HG02588 (cell line): ENCODE data around the gene ADAM8.

Experiments
- ATAC-seq: cut with Tn5 transposase; IDR thresholded peaks from one replicate; pipeline ENCODE4 v1.9.1; 2021; ENCODE audit warnings: mild to moderate bottlenecking, moderate library complexity; ENCODE audit not compliant: unreplicated experiment

ADAM8 gene

DNA sequence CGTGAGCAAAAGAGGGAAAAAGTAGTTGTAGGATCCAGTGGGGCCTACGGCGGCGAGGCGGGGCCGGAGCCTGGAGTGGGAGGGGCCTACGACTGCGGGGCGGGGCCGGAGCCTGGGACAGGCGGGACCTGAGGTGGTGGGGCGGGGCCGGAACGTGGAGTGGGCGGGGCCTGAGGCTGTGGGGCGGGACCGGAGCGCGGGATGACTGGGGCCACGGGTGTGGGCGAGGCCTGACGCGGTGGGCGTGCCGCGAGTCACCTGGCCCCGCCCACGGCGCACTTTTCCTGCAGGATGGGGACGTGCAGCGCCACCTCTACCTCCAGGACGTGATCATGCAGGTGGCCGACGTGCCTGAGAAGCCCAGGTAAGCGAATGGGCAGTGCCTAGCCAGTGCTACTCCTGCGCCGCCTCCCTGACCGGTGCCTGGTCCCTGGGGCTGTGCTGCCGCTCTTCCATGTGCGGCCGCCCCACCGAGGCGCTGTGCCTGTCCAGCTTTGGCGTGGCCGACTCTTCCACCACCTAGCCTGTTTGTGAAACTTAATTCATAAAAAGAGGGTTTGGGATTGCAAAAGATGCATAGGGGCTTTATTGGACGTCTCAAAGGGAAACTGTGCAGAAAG is 32.5 kb upstream of the ADAM8 start:
- peak; percentile 65 for ATAC-seq

DNA sequence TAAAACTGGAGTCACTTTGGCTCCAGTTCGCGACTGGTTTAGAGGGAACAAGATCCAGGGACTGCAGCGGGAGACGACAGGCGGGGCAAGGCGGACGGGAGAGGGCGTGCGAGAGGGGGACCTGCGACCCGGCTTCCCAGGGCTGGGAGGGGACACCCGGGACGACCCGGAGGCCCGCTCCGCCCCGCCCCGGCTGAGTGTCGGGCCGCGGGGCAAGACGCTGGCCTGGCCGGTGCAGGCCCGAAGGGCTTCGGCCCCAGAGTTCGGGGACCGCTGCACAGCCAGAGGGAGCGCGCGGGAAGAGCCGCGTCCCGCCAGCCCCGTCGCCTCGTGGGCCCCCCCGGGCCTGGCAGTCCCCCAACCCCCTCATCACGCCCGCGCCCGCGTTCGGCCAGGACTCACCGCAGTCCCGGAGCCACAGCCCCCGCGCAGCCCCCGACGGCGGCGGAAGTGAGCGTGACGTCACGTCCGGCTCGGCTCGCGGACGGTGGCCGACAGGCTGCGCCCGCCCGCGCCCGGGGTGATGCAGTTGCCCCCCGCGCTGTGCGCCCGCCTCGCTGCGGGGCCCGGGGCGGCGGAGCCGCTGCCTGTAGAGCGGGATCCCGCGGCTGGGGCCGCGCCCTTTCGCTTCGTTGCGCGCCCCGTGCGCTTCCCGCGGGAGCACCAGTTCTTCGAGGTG is 31.9 kb upstream of the ADAM8 start, which contains the start of the genes TUBGCP2 and ZNF511:
TSS of gene TUBGCP2 (minus strand) at position 452 of the 679 bp plus-strand sequence. CDS start 5,931 bp downstream, outside the sequence.
TSS of gene ZNF511 (plus strand) at position 494 of the 679 bp plus-strand sequence. CDS start at position 524, 30 bp downstream.
- peak; percentile 76 for ATAC-seq

DNA sequence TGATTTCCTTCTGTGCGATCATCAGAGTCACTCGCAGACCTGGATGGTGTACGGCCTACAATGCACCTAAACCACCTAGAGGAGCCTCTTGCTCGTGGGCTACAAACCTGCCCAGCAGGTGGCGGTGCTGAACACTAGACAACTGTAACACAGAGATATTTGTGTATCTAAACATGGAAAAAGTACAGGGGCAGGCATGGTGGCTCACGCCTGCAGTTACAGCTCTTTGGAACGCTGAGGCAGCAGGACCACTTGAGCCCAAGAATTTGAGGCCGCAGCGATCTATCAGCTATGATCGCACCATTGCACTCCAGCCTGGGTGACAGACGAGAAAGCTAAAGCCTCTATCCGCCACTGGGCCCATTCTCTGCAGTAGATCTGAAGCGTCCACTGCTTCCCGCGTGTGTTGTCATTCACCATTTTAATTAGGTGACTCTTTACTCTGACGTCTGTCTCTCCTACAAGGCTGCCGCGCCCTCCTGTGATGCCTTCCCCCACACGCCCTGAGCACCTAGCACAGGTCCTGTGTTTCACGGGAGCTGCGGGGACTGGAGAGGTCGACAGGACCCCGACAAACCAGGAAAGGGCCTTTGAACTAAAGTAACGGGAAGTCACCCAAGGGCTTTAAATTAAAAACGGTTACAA is 31.2 kb upstream of the ADAM8 start:
- ATAC-seq, result peak; percentile 32

DNA sequence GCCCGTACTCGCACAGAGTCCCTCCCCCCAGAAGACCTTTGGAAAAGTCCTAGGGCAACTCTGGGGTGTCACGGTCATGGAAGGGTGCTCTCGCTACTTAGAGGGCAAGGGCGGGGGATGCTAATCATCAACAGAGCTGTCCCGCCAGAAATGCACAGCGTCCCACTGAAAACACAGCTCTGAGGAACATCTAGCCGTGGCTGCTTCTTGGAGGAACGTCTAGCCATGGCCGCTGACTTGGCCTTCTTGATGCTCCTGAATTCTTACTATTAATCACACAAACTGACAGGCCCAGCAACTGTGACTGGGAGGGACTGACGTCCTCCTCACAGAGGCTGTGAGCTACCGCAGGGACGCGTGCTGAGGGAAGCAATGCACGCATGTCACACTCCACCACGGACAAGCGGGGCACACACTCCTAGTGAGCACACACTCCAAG is 30.3 kb upstream of the ADAM8 start:
- no peak for ATAC-seq

DNA sequence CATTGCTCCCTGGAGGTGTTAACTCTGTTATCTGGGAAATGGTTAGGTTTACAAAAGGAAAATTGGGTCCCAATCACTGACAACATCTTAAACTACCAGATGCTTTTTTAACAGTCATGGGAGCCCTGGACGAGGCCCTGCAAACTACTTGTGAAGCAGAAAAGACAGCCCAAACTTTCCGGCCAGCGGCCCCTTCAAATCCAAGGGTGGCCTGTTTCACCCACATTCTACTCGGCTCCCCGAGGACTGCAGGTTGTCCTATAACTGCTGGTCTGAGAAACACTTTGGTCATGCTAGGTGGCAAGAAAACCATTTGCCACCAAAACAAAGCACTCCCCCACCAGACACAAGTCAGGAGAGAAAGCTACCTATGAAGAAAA is 29.4 kb upstream of the ADAM8 start:
- no peak for ATAC-seq

DNA sequence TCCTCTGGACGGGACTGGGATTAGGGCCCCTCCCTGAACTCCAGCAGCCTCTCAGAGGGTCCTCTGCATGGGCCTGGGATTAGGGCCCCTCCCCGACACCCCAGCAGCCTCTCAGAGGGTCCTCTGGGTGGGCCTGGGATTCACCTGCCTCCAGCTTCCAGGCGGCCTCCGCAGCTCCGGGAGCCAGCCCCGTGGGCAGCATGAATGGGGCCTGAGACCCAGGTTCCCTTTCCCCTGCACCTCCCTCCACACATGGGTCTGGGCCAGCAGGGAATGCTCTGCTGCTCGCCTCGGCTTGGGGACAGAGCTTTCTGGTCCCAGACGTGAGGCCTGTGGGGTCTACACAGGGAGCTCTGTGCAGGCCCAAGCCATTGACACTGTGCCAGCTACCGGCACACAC is 26.5 kb upstream of the ADAM8 start:
- ATAC-seq, result no peak

DNA sequence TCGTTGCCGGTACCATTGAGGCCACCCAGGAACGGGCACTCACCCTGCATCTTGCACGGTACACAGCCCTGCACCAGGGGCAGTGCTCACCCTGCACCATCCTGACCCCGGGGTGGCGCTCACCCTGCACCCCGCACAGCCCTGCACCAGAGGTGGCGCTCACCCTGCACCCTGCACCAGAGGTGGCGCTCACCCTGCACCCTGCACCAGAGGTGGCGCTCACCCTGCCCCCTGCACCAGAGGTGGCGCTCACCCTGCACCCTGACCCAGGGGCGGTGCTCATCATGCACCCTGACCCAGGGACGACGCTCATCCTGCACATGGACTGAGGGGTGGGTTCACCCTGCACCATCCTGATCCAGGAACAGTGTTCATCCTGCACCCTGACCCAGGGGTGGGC is 25.6 kb upstream of the ADAM8 start:
- ATAC-seq, result no peak

DNA sequence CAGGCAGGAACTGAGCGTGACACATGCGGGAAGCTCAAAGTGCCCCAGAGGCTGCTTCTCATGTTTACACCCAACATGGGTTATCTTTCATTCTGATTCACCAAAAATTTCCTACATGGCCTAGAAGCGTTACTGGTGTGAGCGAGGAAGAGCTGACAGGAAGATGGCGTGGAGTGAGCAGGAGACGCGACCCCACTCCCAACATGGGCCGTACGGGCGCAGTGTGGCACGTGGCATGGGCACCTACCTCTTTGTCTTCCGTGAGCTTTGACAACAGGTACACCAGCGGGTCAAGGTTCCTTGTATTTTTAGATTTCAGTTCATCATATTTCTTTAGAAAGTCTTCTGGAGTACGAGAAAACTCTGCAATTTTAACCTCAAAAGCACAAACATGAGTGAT is 23.1 kb upstream of the ADAM8 start:
- ATAC-seq, result no peak

DNA sequence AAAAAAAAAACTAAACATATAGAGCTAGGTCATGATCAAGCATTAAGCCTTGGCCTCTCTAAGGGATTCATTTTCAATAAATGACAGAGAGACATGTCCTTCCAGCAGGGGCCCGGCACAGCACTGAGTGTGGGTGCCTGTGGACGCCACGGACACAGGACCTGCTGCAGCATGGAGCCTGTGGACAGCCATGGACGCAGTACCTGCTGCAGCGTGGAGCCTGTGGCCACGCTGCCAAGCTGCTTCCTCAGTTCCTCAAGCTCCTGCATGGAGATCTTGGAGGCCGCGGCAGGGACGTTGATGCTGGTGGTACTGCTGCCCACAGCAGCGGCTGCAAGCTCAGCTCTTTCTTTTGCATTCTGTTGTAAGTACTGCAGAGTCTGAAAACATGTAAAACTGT is 22.6 kb upstream of the ADAM8 start:
- no peak for ATAC-seq

DNA sequence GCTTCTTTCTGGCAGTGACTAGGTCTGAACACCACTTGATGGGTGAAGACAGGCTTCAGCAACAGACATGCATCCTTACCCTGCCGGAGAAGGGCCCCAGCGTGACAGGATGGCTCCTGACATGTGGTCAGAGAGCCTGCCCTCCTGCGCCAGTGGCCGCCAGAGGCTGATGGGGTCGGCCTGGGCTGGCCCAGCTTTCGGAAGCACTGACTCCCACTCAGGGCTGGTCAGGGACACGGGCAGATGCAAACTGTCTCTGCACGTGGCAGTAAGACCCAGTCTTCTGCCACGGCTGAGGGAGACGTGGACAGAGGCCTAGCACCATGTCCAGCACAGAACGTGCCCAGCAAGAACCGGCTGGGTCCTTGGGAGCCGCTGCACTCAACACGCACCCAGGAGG is 21.8 kb upstream of the ADAM8 start:
- no peak for ATAC-seq

DNA sequence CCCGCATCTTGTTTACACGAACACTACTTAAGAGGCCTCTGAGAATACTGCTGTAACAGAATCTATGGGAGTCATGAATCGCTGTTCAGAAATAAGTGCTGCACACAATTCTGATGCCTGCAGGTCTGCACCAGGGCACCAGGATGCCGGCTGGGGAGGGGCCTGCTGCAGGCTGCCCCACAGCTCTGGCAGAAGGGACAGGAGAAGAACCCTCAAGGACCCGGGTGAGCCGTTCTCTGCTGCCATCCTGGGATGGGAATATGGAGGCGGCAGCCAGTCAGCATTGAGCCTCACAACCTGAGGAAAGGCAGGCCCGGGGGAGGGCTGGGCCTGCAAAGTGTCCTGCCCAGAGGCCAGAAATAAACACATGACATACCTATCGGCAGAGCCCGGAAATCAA is 20.8 kb upstream of the ADAM8 start:
- no peak for ATAC-seq

DNA sequence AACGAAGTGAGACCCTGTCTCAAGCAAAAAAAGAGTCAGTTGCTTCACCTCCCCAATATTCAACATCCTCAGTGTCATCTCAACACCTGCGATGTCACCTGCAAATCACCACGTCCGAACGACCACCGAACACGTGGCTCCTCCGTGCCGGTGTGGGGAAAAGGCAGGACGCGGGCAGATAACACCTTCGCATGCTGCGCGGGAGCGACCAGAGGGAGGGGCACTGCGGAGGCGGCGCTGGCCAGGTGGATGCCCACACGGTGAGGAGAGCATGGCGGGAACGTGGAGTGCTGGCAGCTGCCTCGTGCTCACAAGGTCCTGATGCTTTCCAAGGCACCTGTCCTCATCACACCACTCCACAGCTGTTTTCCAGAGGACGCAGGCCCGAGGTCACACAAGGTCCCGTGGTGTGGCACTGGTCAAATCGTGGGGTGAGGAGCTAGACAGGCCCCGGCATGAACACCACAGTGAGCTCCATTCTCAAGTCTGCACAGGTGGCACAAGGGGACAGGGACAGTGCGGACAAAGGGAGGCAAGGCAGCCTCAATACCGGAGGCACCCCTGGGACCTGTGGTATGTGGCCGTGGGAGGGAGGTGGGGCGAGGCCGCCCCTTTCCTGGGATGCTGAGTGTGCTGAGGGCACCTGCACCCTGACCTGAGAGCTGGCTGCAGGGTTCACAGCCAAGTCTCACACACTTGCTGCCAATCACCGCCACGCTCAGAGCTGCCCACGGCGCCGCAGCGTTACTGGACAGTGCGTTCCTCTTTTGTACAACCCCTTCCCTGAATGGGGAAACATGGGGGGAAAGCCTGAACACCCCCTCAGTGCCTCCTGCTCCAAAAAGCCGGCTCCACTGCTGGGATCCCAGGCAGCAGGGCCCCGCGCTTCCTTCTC is 19.0 kb upstream of the ADAM8 start:
- no peak for ATAC-seq

DNA sequence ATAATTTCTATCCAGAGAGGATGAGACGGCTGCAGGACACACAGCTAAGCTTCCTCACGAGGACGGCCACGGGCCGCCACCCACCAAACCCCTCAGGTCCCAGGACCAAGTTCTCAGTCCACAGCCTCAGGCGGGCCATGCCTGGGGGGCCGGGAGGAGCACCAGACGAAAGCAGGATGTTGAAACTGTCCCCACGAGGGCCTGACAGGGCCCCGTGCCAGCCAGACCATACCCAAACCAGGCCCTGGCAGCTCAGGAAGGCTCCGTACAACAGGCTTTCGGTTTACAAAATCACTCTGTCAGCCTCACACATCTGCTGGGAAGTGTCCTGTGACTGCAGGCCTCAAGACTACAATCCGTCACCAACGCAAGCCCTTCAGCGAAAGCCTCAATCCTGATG is 17.5 kb upstream of the ADAM8 start:
- ATAC-seq, result no peak

DNA sequence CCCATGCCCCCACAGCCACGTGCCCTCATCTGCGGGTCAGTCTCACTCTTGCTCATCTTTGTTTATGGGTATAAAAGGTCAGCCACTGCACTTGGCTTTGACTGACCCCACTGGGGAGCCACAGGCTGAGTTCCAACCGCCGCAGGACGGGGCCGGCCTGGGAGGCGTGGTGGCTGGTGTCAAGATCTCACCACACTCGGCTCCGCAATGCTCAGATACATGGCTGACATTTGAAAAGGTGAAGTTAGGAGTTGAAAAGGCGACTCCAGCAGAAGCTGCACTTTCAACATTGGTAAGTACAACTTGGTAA is 17.1 kb upstream of the ADAM8 start:
- no peak for ATAC-seq

DNA sequence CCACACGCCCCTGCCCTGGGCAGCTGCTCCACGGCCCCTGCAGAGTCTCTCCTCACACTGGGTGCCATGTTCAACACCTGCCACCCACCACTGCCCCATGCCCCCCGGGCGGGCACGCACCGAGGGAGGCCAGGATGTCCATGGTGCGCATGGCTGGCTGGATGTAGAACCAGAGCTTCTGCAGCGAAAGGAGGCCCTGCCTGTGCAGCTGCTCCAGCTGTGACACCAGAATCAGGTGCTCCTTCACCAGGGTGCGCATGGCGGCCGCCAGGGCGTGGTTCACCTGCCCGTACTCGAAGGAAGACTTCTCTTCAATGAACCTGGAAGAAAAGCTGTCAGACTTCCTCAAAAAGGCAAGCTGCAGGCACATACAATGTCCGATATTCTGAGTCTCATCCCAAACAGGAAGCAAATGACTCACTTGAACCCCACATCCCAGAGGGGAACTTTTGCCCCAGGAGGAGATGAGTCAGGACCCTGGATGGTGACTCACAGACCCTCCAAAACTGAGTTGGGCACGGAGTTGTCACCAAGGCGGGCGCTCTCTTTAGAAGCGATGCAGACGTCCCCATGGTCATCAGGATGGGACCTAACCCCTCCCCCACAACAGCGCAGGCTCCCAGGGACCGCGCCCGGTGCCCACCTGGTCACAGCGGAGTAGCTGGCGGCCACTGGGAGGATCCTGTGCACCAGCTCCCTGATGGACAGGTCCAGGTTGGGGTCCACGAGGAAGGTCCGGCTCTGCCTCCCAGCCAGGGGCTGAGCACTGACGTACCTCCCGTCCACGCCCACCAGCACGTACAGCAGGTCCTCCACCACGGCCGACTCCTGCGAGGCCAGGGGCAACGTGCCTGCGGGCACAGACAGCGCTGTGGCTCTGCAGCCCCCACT is 16.5 kb upstream of the ADAM8 start:
- ATAC-seq, result no peak

DNA sequence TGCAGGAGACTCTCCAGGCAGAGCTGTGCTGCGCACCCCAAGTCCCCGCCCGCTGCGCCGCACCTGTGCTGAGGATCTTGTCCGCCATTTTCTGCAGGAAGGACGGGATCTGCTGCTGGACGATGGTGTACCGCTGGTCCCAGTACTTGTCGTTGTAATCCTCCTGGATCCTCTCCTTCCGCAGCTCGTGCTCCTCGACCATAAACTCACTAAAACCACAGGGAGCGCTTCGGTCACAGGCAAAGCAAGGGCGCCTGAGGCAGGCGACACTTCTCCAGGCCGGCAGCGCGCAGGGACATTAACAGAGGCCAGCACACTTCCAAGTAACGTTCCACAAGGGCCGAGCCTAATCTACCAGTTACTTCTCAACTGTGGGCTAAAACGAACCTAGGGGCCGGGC is 13.1 kb upstream of the ADAM8 start:
- ATAC-seq, result no peak

DNA sequence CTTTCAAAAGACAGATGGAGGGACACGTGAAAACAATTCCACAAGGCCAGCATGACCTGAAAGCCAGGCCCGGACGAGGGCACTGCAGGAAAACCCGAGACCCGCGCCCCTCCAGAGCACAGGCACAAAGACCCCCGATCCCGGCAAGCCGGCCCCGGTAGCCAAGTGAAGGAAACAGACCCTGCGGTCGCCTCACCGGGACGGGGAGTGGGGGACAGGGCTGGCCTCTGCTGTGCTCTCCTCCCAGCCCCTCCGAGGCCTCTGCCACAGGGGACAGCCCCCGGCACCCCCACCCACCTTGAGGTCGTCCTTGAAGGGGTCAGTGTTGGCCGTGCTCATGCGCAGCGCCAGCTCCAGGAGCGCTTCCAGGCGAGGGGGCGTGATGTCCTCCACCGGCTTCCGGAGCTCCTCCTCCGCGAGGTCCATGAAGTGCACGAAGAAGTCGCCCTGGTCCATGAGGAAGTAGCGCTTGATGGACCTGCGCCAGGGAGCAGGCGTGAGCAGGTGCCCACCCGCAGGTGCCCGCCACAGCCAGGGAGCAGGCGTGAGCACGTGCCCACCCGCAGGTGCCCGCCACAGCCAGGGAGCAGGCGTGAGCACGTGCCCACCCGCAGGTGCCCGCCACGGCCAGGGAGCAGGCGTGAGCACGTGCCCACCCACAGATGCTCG is 11.3 kb upstream of the ADAM8 start:
- ATAC-seq, result no peak

DNA sequence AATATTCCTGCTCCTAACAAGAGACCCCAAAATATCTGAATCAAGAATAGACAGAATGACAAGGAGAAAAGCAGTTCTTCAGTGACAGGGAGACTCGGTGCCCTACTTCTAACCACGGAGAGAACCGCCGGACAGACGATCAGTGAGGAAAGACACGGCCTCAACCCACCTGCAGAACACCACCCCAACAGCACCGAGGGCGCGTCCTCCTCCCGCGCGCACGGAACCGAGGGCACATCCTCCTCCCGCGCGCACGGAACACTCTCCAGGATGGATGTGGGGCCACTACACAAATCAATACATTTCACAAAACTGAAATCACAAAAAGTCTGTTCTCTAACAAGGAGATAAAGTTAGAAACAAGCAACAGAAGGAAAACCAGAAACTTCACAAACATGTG is 9.7 kb upstream of the ADAM8 start:
- ATAC-seq, result no peak

DNA sequence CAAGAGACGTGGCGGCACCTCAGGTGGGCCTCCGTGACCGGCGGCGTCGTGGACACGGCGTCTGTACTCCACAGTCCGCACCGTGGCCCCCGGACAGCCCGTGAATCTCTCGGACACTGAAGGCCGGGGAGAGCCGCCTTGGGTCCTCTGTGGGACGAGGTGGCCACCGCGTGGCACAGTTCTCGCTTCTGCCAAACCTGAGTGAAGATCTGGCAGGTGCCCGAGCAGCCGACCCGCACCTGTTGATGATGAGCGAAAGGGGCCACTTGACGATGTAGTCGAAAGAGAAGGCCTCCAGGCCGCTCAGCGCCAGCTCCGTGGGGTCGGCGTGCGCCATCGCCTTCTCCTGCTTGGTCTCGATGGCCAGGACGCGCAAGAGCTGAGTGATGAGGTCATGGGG is 8.5 kb upstream of the ADAM8 start:
- no peak for ATAC-seq

DNA sequence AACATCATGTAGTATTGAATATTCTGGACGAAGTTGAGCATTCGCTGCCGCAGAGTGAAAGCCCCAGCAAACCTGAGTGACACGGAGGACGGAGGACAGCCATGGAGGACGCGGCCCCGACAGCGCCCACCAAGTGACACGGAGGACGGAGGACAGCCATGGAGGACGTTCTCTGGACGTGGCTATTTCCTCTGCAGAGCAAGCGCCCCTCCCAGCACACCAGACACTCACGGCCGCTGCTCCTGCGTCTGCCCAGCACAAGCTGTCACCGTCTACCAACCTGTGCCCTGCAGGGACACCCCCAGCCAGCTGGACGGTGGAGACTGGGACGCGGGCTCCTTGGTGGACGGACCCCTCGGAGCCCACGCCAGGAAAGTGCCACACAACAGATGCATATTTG is 7.3 kb upstream of the ADAM8 start:
- ATAC-seq, result no peak
